Activated naive CD4-positive, alpha-beta T cell treated with anti-CD3 and anti-CD28 coated beads for 36 hours (primary cell): ENCODE measurements around the gene BTBD2. TPM values are rescaled to one million over a fixed set of nuclear protein-coding genes. Genes with fewer than 3 reads are reported as not detected.

Source experiments
- CTCF ChIA-PET: fragments of 350-600 bp; sonication (Branson Sonifier 250); formaldehyde crosslinking; loops from one replicate; lab custom pipeline; 2021; ENCODE audit warnings: antibody characterized with exemption; lab: Charles Lee
- DNase-seq: peaks from one replicate; pipeline ENCODE4 v3.0.0-alpha.2; 2020
- H3K27ac Mint-ChIP-seq: one replicate; pipeline ENCODE4 v1.8.0; 2021; ENCODE audit warnings: mild to moderate bottlenecking, mixed read lengths
- H3K27me3 Mint-ChIP-seq: one replicate; pipeline ENCODE4 v1.8.0; 2021; ENCODE audit warnings: low read depth, mixed read lengths
- H3K36me3 Mint-ChIP-seq: one replicate; pipeline ENCODE4 v1.8.0; 2021; ENCODE audit warnings: low read depth, mixed read lengths
- H3K4me1 Mint-ChIP-seq: one replicate; pipeline ENCODE4 v1.8.0; 2021; ENCODE audit warnings: low read depth, mixed read lengths
- H3K4me3 Mint-ChIP-seq: one replicate; pipeline ENCODE4 v1.8.0; 2021; ENCODE audit warnings: mild to moderate bottlenecking, moderate library complexity, mixed read lengths
- H3K9me3 Mint-ChIP-seq: one replicate; pipeline ENCODE4 v1.8.0; 2021; ENCODE audit warnings: mixed read lengths
- intact Hi-C: fragments of 100-400 bp; cut with micrococcal nuclease; formaldehyde crosslinking; loops from one replicate; pipeline ENCODE4 v1.15.1; 2023
- total RNA-seq, 2 experiments: library from RNA; stranded (reverse); gene quantifications; one replicate each; pipeline ENCODE4 v1.2.3, GENCODE V29; 2021

Gene BTBD2
- total RNA-seq, 2 experiments from 2014 or later, result 37.0 to 49.0 TPM

DNA sequence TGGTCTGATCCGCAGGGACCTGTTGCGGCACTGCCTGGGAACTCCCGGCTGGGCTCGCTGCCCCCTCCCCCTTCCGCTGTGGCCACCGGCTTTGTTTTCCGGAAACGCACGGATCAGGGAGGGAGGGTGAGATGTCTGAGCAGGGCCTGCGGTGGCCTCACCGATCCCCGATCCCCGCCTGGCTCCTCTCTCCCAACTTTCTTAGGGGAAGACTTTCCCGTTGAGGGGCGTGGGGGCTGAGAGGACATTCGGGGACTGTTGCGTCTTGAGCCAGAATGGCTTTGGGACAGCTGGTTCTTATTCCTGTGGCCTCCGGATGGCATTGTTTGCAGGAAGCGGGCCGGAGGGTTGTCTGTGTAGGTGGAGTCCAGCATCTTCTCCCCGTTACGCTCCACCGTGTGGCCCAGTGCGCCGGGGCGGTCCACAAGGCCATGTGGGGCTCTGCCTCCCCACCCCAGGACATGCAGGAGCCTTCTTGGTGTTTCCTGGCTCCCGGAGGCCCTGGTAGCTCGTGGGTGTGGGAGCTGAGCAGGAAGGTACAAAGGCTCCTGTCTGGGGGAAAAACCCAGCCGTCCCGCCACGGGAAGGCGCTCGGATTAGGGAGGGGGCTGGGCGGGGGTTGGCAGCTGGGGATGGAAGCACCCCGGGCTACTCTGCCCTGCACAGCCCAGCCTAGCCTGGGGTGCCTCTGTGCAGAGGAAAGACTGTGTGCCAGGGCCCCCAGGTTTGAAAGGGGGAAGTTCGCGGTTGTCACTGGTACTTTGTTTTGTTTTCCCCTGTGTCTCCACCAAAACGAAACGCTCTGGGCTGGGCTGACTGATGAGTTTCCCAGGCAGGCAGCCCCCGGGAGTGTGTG is 73.2 kb downstream of the BTBD2 start:
- peak; percentile 89 for DNase-seq
- no peaks in the 10 kb centered on the region for H3K27me3 Mint-ChIP-seq
- peaks cover 31% of the 10 kb centered on the region for H3K4me1 Mint-ChIP-seq
- no peaks in the 10 kb centered on the region for H3K9me3 Mint-ChIP-seq
- peak overlapping the region; percentile 92 for H3K27ac Mint-ChIP-seq
- peaks cover 4% of the 10 kb centered on the region for H3K36me3 Mint-ChIP-seq
- intact Hi-C loops, result loop anchor here (1.0 kb wide), 4 partner anchors 13 to 154 kb away; partner anchors contain the start of genes ADAT3, IZUMO4, MOB3A and SCAMP4
- H3K4me3 Mint-ChIP-seq, result peak overlapping the region; percentile 91
- CTCF ChIA-PET, result interaction anchor here (1.2 to 2.1 kb wide), 2 partner anchors 14 to 139 kb away, joined by 3 to 10 read pairs; no protein-coding TSS in a partner anchor

DNA sequence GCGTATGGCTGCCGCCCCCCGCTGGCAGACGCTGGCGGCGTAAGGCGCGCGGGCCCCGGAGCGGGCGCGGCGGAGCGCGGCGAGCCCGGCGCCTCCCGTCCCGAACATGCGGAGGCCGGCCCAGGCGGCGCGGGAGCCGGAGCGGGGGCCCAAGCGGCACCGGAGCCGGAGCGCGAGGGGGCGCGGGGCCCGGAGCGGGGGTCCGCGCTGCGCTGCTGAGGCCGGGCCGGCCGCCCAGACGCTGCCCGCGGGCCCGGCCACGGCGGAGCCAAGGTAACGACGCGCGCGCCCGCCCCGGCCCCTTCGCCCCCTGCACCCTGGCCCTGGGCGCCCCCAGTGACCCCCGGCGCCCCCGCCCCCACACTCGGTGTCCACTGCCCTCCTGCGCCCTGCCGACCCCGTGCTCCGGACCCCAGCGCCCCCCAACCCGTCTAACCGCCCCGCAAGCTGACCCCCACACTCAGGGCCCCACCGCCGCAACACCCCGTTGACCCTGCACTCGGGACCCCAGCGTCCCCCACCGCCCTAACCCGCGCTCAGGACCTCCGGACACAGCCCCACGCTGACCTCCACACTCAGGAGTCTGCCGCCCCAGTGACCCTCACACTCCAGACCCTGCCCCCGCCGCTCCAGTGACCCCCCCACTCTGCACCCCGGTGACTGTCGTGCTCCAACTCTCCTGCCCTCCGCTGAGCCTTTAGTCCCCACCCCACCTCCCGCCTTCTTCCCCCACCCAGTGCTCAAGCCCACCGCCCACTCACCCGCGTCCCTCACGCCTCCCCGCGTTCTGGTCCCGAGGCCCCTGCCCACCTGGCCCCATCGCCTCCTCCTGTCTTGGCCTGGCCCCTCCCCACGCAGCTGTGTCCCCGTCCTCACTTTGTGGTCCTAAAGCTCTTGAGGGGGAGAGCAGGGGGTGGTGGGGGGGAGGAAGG is 74.1 kb downstream of the BTBD2 start, which contains the start of gene CSNK1G2:
Gene CSNK1G2, plus strand, starts transcription at position 27 of the 932 bp plus-strand sequence. CDS start 28,601 bp downstream, outside the sequence.
- H3K27ac Mint-ChIP-seq, result peak within 1 kb of the TSS; percentile 96
- intact Hi-C loops, result loop anchor here (1.0 kb wide), 4 partner anchors 12 to 155 kb away; partner anchors contain the start of genes ADAT3, IZUMO4, MOB3A and SCAMP4
- CTCF ChIA-PET, result interaction anchor here (1.2 to 2.1 kb wide), 2 partner anchors 13 to 139 kb away, joined by 3 to 10 read pairs; no protein-coding TSS in a partner anchor
- peaks cover 31% of the 10 kb centered on the region for H3K4me1 Mint-ChIP-seq
- H3K27me3 Mint-ChIP-seq, result no peaks in the 10 kb centered on the region
- DNase-seq, result no peak
- H3K9me3 Mint-ChIP-seq, result no peaks in the 10 kb centered on the region
- H3K36me3 Mint-ChIP-seq, result peaks cover 4% of the 10 kb centered on the region
- peak within 1 kb of the TSS; percentile 91 for H3K4me3 Mint-ChIP-seq

DNA sequence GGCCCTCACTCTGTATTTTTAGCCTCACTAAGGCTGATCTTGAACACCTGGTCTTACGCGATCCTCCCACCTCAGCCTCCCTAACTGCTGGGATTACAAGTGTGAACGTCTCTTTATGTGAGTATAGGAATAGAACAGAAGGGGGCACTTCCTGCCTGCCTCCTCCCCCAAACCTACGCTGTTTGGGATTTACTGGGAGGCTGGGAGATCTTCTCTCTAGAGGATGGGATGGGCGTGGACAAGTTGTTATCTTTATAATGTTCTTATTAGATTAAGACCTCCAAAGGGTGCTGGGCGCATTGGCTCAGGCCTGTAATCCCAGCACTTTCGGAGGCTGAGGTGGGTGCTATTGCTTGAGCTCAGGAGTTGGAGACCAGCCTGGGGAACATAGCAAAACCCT is 77.4 kb downstream of the BTBD2 start:
- H3K4me1 Mint-ChIP-seq, result peaks cover 14% of the 10 kb centered on the region
- peaks cover 4% of the 10 kb centered on the region for H3K36me3 Mint-ChIP-seq
- DNase-seq, result no peak
- intact Hi-C loops, result no loop called here
- CTCF ChIA-PET, result no interaction called here
- no peaks in the 10 kb centered on the region for H3K27me3 Mint-ChIP-seq
- H3K9me3 Mint-ChIP-seq, result peaks cover 4% of the 10 kb centered on the region
- H3K4me3 Mint-ChIP-seq, result no peak overlapping the region
- no peak overlapping the region for H3K27ac Mint-ChIP-seq

DNA sequence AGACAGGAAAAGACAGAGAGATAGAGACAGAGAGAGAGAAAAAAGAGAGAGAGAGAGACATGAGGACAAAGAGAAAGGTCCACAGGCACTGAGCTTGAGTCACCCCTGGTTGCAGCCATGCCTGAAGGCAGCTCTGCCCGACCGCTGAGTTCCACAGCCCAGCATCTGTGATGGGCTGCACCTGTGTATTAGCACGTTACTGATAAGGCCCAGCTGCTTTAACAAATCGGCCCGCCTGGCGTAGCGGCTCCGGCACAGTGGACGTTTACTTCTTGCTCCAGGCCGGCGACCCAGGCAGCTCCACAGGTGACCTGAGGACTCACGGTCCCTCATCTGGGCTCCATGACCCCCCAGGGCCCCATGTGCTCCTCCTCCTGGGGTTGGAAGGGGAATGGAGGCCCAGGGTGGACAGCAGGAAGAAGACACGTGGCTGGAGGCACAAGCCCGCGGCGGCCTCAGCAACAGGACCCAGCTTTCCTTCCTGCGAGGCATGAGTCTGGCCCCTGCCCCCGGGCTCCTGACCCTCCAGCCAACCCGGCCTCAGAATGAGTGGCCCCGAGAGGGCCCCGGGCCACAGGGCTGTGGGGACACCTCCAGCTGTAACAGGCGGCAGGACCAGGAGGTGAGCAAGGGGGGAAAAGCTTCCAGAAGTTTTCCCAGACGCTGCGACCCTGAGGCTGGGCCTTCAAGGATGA is 78.5 kb downstream of the BTBD2 start:
- Mint-ChIP-seq H3K36me3 (peaks cover 2% of the 10 kb centered on the region), H3K27me3 (no peaks in the 10 kb centered on the region), H3K9me3 (peaks cover 9% of the 10 kb centered on the region), H3K4me1 (peaks cover 9% of the 10 kb centered on the region), H3K27ac (peak overlapping the region; percentile 4), H3K4me3 (no peak overlapping the region)
- CTCF ChIA-PET, result interaction anchor here (0.7 to 1.3 kb wide), 2 partner anchors 8 to 9 kb away, joined by 4 read pairs; no protein-coding TSS in a partner anchor
- intact Hi-C loops, result no loop called here
- no peak for DNase-seq

DNA sequence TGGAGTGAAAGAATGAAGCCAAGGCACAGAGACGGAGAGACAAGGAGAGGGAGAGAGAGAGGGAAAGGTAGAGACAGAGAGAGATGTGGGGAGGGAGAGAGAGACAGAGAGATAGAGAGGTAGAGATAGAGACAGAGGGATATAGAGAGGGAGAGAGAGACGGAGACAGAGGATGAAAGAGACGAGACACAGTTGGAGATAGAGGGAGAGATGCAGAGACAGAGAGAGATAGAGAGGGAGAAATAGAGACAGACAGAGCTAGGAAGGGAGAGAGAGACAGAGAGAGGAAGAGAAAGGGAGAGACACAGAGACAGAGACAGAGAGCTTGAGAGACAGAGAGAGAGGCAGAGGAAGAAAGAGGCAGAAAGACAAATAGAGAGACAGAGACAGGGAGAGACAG is 79.1 kb downstream of the BTBD2 start:
- Mint-ChIP-seq H3K4me1 (peaks cover 9% of the 10 kb centered on the region), H3K27ac (no peak overlapping the region), H3K36me3 (peaks cover 2% of the 10 kb centered on the region), H3K4me3 (no peak overlapping the region), H3K9me3 (peaks cover 14% of the 10 kb centered on the region), H3K27me3 (no peaks in the 10 kb centered on the region)
- DNase-seq, result no peak
- CTCF ChIA-PET, result interaction anchor here (1.3 kb wide), 1 partner anchor 8 kb away, joined by 4 read pairs; no protein-coding TSS in a partner anchor
- intact Hi-C loops, result no loop called here

DNA sequence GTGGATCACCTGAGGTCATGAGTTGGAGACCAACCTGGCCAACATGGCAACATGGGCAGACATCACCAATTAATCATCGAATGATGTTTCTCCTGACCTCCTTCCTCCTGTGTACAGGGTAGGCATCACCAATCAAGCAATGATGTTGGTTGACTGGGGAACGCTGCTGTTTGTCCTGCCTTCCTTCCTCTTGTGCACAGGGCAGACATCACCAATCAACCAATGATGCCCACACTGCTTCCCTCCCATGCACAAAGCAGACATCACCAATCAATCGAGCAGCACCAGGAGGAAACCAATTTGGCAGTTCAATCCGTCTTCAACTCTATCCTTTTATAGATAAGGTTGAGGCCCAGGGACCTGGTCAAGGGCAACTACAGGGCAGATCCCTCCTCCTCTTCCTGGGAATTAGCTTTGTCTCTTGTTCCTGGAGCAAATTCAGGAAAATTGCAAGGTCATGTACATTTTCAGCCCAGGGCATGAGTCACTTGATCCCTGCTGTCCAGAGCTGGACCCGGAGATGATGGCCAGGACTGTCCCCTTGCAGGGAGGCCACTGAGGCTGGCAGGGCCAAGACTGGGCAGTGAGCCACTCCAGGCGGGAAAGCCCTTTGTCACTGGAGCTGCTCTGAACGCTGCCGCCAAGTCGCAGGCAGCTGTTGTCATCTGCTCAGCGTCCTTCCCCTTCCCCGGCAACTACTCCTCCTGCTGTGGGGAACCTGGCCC is 79.9 kb downstream of the BTBD2 start:
- H3K4me3 Mint-ChIP-seq, result no peak overlapping the region
- H3K27me3 Mint-ChIP-seq, result no peaks in the 10 kb centered on the region
- CTCF ChIA-PET, result interaction anchor here (0.6 to 1.3 kb wide), 2 partner anchors 8 to 9 kb away, joined by 3 to 4 read pairs; no protein-coding TSS in a partner anchor
- intact Hi-C loops, result no loop called here
- no peak overlapping the region for H3K27ac Mint-ChIP-seq
- peaks cover 9% of the 10 kb centered on the region for H3K4me1 Mint-ChIP-seq
- DNase-seq, result peak; percentile 30
- H3K9me3 Mint-ChIP-seq, result peaks cover 14% of the 10 kb centered on the region
- H3K36me3 Mint-ChIP-seq, result peaks cover 2% of the 10 kb centered on the region

Other genes starting within 250 kb of the BTBD2 start
- gene ATP8B3, start 203.4 kb downstream of the BTBD2 start, total RNA-seq, result 1 to 10 TPM; 6.1 to 8.4 TPM
- 10 to 100 TPM; 39.8 to 47.6 TPM for gene REXO1, start 167.2 kb downstream of the BTBD2 start, total RNA-seq
- gene KLF16, start 152.1 kb downstream of the BTBD2 start, total RNA-seq, result 10 to 100 TPM; 13.5 to 15.0 TPM
- 10 to 100 TPM; 79.3 to 79.9 TPM for gene ABHD17A, start 130.2 kb downstream of the BTBD2 start, total RNA-seq
- 1 to 10 TPM; 3.0 to 3.4 TPM for gene ADAT3, start 110.3 kb downstream of the BTBD2 start, total RNA-seq
- gene SCAMP4, start 110.3 kb downstream of the BTBD2 start, total RNA-seq, result 10 to 100 TPM; 12.1 to 14.5 TPM
- 10 to 100 TPM; 50.6 to 51.0 TPM for gene CSNK1G2, start 74.5 kb downstream of the BTBD2 start, total RNA-seq
- gene MKNK2, start 35.5 kb upstream of the BTBD2 start, total RNA-seq, result 100 to 1,000 TPM; 155 to 157 TPM
- gene MOB3A, start 80.6 kb upstream of the BTBD2 start, total RNA-seq, result 10 to 100 TPM; 43.7 to 44.1 TPM
- gene IZUMO4, start 81.2 kb upstream of the BTBD2 start, total RNA-seq, result 10 to 100 TPM; 13.1 to 14.2 TPM
- 10 to 100 TPM; 60.5 to 64.2 TPM for gene AP3D1, start 135.9 kb upstream of the BTBD2 start, total RNA-seq
- gene DOT1L, start 148.2 kb upstream of the BTBD2 start, total RNA-seq, result 10 to 100 TPM; 48.7 to 55.0 TPM
- 10 to 100 TPM; 56.9 to 60.6 TPM for gene PLEKHJ1, start 220.6 kb upstream of the BTBD2 start, total RNA-seq
- gene SF3A2, start 221.1 kb upstream of the BTBD2 start, total RNA-seq, result 100 to 1,000 TPM; 154 to 158 TPM
- 1 to 10 TPM; 2.6 to 4.0 TPM for gene AMH, start 233.6 kb upstream of the BTBD2 start, total RNA-seq
- gene JSRP1, start 240.7 kb upstream of the BTBD2 start, total RNA-seq, result under 1 TPM; 0.55 to 0.81 TPM